Peyer's patch (tissue), 4 donors: ENCODE results near the gene TBL1X. TPM values are rescaled to one million over a fixed set of nuclear protein-coding genes. Genes with fewer than 3 reads are reported as not detected.

ENCODE experiments used
- DNase-seq, 3 donors: peaks; one replicate each; pipeline ENCODE4 v3.0.0-alpha.2; 2017 to 2019
- H3K27ac ChIP-seq, 4 donors: fragments of 200-600 bp; sonication (generic); one replicate each; pipeline ENCODE4 v1.5.1; 2016 to 2019
- H3K27me3 ChIP-seq, 2 donors: fragments of 200-600 bp; sonication (generic); one replicate each; pipeline ENCODE4 v1.5.1; 2019
- H3K36me3 ChIP-seq, 3 donors: fragments of 200-600 bp; sonication (generic); one replicate each; pipeline ENCODE4 v1.5.1; 2016 to 2019
- H3K4me1 ChIP-seq, 4 donors: fragments of 200-600 bp; sonication (generic); one replicate each; pipeline ENCODE4 v1.5.1; 2016 to 2019
- H3K4me3 ChIP-seq, 4 donors: fragments of 200-600 bp; sonication (generic); 1 replicate in 3 of 4; 2 replicates in 1 of 4; pipeline ENCODE4 v1.5.1; 2016 to 2019; ENCODE audit warnings: mild to moderate bottlenecking in 1 of 4
- H3K9me3 ChIP-seq, 4 donors: fragments of 200-600 bp; sonication (generic); one replicate each; pipeline ENCODE4 v1.5.1; 2016 to 2019; ENCODE audit warnings: mild to moderate bottlenecking in 1 of 4
- CTCF ChIP-seq, 6 experiments: fragments of 450-650 bp in 4 of 6; fragments of 200-600 bp in 2 of 6; sonication (generic) in 1 of 6; IDR thresholded peaks; one replicate each; pipeline ENCODE4 v1.5.1; 2017 to 2019; ENCODE audit warnings: antibody characterized with exemption in 6 of 6, mild to moderate bottlenecking in 3 of 6, moderate library complexity in 1 of 6
- POLR2A ChIP-seq, 2 donors: fragments of 450-650 bp; IDR thresholded peaks; one replicate each; pipeline ENCODE4 v1.5.1; 2017; ENCODE audit warnings: antibody characterized with exemption in 2 of 2, mild to moderate bottlenecking in 2 of 2, moderate library complexity in 2 of 2
- total RNA-seq, 4 donors: library from RNA; depleted of rRNA; stranded (reverse); fragments of >200 nt; gene quantifications; one replicate each; pipeline ENCODE4 v1.1.0, GENCODE V29; 2016

TBL1X gene
- total RNA-seq, 4 donors from 2014 or later: 3.9 to 29.7 (median 5.0) TPM

- Histone ChIP-seq H3K27ac (no peak overlapping the region), H3K4me1 (no peaks in the 10 kb centered on the region), H3K9me3 (peaks cover 0 to under 1% (median 0%) of the 10 kb centered on the region in 4 donors), H3K36me3 (no peaks in the 10 kb centered on the region), H3K27me3 (no peaks in the 10 kb centered on the region), H3K4me3 (no peak overlapping the region)
- TF ChIP-seq POLR2A (IDR thresholded peaks at IDR 0.05) (no peak), CTCF (IDR thresholded peaks at IDR 0.05) (no peak)
- DNase-seq: no peak
Measured at GRCh38 chrX:9730078-9730477, 265.2 kb downstream of the TBL1X start.

- TF ChIP-seq CTCF (IDR thresholded peaks at IDR 0.05) (no peak), POLR2A (IDR thresholded peaks at IDR 0.05) (no peak)
- Histone ChIP-seq H3K27ac (no peak overlapping the region), H3K36me3 (no peaks in the 10 kb centered on the region), H3K9me3 (no peaks in the 10 kb centered on the region), H3K4me1 (no peaks in the 10 kb centered on the region), H3K27me3 (no peaks in the 10 kb centered on the region), H3K4me3 (no peak overlapping the region)
- DNase-seq: no peak
Measured at GRCh38 chrX:9730752-9731151, 265.9 kb downstream of the TBL1X start.

GRCh38 chrX:9737363-9737762 lies 272.5 kb downstream of the TBL1X start:
- H3K27me3 ChIP-seq: no peaks in the 10 kb centered on the region
- TF ChIP-seq CTCF (IDR thresholded peaks at IDR 0.05) (no peak), POLR2A (IDR thresholded peaks at IDR 0.05) (no peak)
- H3K36me3 ChIP-seq: no peaks in the 10 kb centered on the region
- H3K4me1 ChIP-seq: no peaks in the 10 kb centered on the region
- no peak overlapping the region for H3K4me3 ChIP-seq
- no peak for DNase-seq
- H3K27ac ChIP-seq: no peak overlapping the region
- no peaks in the 10 kb centered on the region for H3K9me3 ChIP-seq

GRCh38 chrX:9738151-9738550 lies 273.3 kb downstream of the TBL1X start:
- DNase-seq: no peak
- H3K4me1 ChIP-seq: no peaks in the 10 kb centered on the region
- H3K36me3 ChIP-seq: no peaks in the 10 kb centered on the region
- no peaks in the 10 kb centered on the region for H3K27me3 ChIP-seq
- no peaks in the 10 kb centered on the region for H3K9me3 ChIP-seq
- TF ChIP-seq CTCF (IDR thresholded peaks at IDR 0.05) (no peak), POLR2A (IDR thresholded peaks at IDR 0.05) (no peak)
- no peak overlapping the region for H3K4me3 ChIP-seq
- H3K27ac ChIP-seq: no peak overlapping the region

GRCh38 chrX:9739130-9739529 lies 274.3 kb downstream of the TBL1X start:
- Histone ChIP-seq H3K27me3 (no peaks in the 10 kb centered on the region), H3K27ac (no peak overlapping the region), H3K4me3 (no peak overlapping the region), H3K9me3 (no peaks in the 10 kb centered on the region), H3K36me3 (no peaks in the 10 kb centered on the region), H3K4me1 (no peaks in the 10 kb centered on the region)
- TF ChIP-seq POLR2A (IDR thresholded peaks at IDR 0.05) (no peak), CTCF (IDR thresholded peaks at IDR 0.05) (no peak)
- no peak for DNase-seq
